K562 (cell line): ENCODE measurements around the gene HSDL1. TPM values are rescaled to one million over a fixed set of nuclear protein-coding genes. Genes with fewer than 3 reads are reported as not detected.

Source experiments
- ATAC-seq: fragments of 200-7000 bp; cut with Tn5 transposase; 3 replicates; pipeline ENCODE4 v1.9.1; 2020; ENCODE audit warnings: moderate library complexity
- BruUV-seq: library from RNA; stranded (reverse); fragments of 400-500 nt; replicated peaks from 2 replicates; lab custom pipeline; 2021; lab: Mats Ljungman, UMichigan
- CTCF ChIA-PET: fragments of 300-600 bp; formaldehyde crosslinking; extraction: SDS; loops from one replicate; lab custom pipeline; 2021; ENCODE audit warnings: low intra/inter-chr PET ratio; lab: Yijun Ruan, JAX
- POLR2A ChIA-PET: fragments of 300-600, 350-650 bp; sonication (Branson Sonifier 250); formaldehyde crosslinking; extraction: SDS; loops from one replicate; lab custom pipeline; 2021; ENCODE audit warnings: antibody characterized with exemption, inconsistent platforms; lab: Yijun Ruan, JAX
- DNase-seq, 4 experiments: peaks; one replicate each; pipeline versions ENCODE4 v3.0.0 to v3.0.0-alpha.2; 2011 to 2018; ENCODE audit warnings: low spot score in 3 of 4, mixed read lengths in 3 of 4; ENCODE audit errors: extremely low read depth in 1 of 4
- FAIRE-seq: peaks from 2 replicates; lab custom pipeline; 2011; peaks lifted over from hg19 to GRCh38; lab: Jason Lieb, UNC
- H2AFZ ChIP-seq: 2 replicates; pipeline ENCODE4 v1.6.0; 2011; ENCODE audit warnings: low read depth, low read length, control low read depth, inconsistent platforms
- H3K27ac ChIP-seq: fragments of 200-600 bp; 3 replicates; pipeline ENCODE4 v1.8.0; 2011; ENCODE audit warnings: low read depth, mild to moderate bottlenecking, control low read depth, inconsistent platforms, low read length, moderate library complexity, mixed read lengths; ENCODE audit errors: extremely low read depth
- H3K27me3 ChIP-seq, 2 experiments: fragments of 300-600 bp in 1 of 2; 2 replicates in 1 of 2; 3 replicates in 1 of 2; pipeline versions ENCODE4 v1.6.0 to v1.8.0; 2011; ENCODE audit warnings: inconsistent platforms in 2 of 2, low read length in 2 of 2, mild to moderate bottlenecking in 1 of 2, mixed read lengths in 1 of 2, moderate library complexity in 1 of 2; ENCODE audit not compliant: control insufficient read depth in 2 of 2, insufficient read depth in 2 of 2
- H3K36me3 ChIP-seq: fragments of 300-600 bp; 3 replicates; pipeline ENCODE4 v1.8.0; 2011; ENCODE audit warnings: mild to moderate bottlenecking, low read length, inconsistent platforms; ENCODE audit not compliant: control insufficient read depth, insufficient read depth
- H3K4me1 ChIP-seq, 2 experiments: fragments of 200-600 bp in 1 of 2; replicated peaks in 1 of 2; 2 replicates in 1 of 2; 3 replicates in 1 of 2; pipeline versions ENCODE4 v1.5.1 to v1.8.0; 2011; ENCODE audit warnings: inconsistent platforms in 2 of 2, low read length in 2 of 2, mild to moderate bottlenecking in 1 of 2, mixed read lengths in 1 of 2, moderate library complexity in 1 of 2; ENCODE audit not compliant: control insufficient read depth in 2 of 2, insufficient read depth in 2 of 2
- H3K4me2 ChIP-seq: 2 replicates; pipeline ENCODE4 v1.6.1; 2011; ENCODE audit warnings: low read length, control low read depth, inconsistent platforms, mixed read lengths; ENCODE audit not compliant: insufficient read depth
- H3K4me3 ChIP-seq: fragments of 200-600 bp; sonication (generic), shearing (Covaris generic); 2 replicates; pipeline ENCODE4 v1.5.1; 2016; ENCODE audit warnings: control low read depth, inconsistent platforms
- H3K79me2 ChIP-seq: fragments of 200-600 bp; 3 replicates; pipeline ENCODE4 v1.8.0; 2011; ENCODE audit warnings: low read length, inconsistent platforms; ENCODE audit not compliant: control insufficient read depth, insufficient read depth
- H3K9ac ChIP-seq, 2 experiments: 2 replicates each; pipeline versions ENCODE4 v1.6.0 to v1.6.1; 2011; ENCODE audit warnings: low read depth in 2 of 2, low read length in 2 of 2, control low read depth in 1 of 2, inconsistent platforms in 1 of 2, mild to moderate bottlenecking in 1 of 2, mixed read lengths in 1 of 2; ENCODE audit not compliant: insufficient read depth in 1 of 2
- H3K9me1 ChIP-seq: one replicate; pipeline ENCODE4 v1.6.0; 2011; ENCODE audit warnings: inconsistent platforms, mild to moderate bottlenecking, low read length, moderate library complexity; ENCODE audit not compliant: control insufficient read depth, insufficient read depth
- H3K9me3 ChIP-seq: replicated peaks from 2 replicates; pipeline ENCODE4 v1.5.1; 2011; ENCODE audit warnings: low read depth, low read length, inconsistent platforms; ENCODE audit not compliant: control insufficient read depth, insufficient read depth
- H4K20me1 ChIP-seq: replicated peaks from 2 replicates; pipeline ENCODE4 v1.6.1; 2011; ENCODE audit warnings: low read length, inconsistent platforms, mixed read lengths; ENCODE audit not compliant: control insufficient read depth, insufficient read depth
- HMGXB4 ChIP-seq: sonication (generic); formaldehyde crosslinking; IDR thresholded peaks from 2 replicates; pipeline ENCODE4 v1.8.1; 2023; ENCODE audit warnings: mild to moderate bottlenecking, missing genetic modification reagents
- REST ChIP-seq, 2 experiments: fragments of 450-650 bp; formaldehyde crosslinking in 1 of 2; IDR thresholded peaks; 2 replicates each; pipeline versions ENCODE4 v1.4.0 to v1.6.1; 2014 to 2020; ENCODE audit warnings: mild to moderate bottlenecking in 2 of 2, borderline replicate concordance in 1 of 2, low read depth in 1 of 2
- TBP ChIP-seq: optimal IDR thresholded peaks from 2 replicates; pipeline ENCODE3; 2011; ENCODE audit warnings: low read depth, low read length, improper control_type of control experiment
- TEAD4 ChIP-seq, 2 experiments: sonication (generic) in 1 of 2; formaldehyde crosslinking in 1 of 2; IDR thresholded peaks; 2 replicates each; pipeline versions ENCODE4 v1.6.1 to v1.8.0; 2012 to 2022; ENCODE audit warnings: borderline replicate concordance in 1 of 2, inconsistent platforms in 1 of 2, low read length in 1 of 2, mild to moderate bottlenecking in 1 of 2, missing genetic modification reagents in 1 of 2
- ZBTB33 ChIP-seq: sonication (generic); formaldehyde crosslinking; IDR thresholded peaks from 2 replicates; pipeline ENCODE4 v1.8.1; 2023; ENCODE audit warnings: mild to moderate bottlenecking, missing genetic modification reagents
- WGBS: fragments of 100-300 bp; shearing (Covaris generic); methylation state at CpG from one replicate; pipeline ENCODE4 v1.1.6; 2016; ENCODE audit warnings: low coverage, mixed read lengths; ENCODE audit not compliant: insufficient coverage; ENCODE audit errors: missing lambda C conversion rate; 5-methylcytosine and 5-hydroxymethylcytosine counted together
- in situ Hi-C: fragments of 300-500 bp; cut with MboI; formaldehyde crosslinking; loops from 4 replicates; pipeline ENCODE4 v1.15.0; 2018; ENCODE audit warnings: inconsistent platforms, mixed read lengths
- intact Hi-C: fragments of 100-400 bp; cut with micrococcal nuclease; formaldehyde crosslinking; loops from 2 replicates; pipeline ENCODE4 v1.14.2; 2022
- polyA plus RNA-seq, 8 experiments: library from polyadenylated mRNA; depleted of rRNA in 4 of 8; stranded (reverse) in 5 of 8; unstranded in 3 of 8; fragments of >200 nt; fragmentation: Nextera tagmentation in 2 of 8; fragmentation: Illumina TruSeq in 1 of 8; extraction: Ambion mirVana in 2 of 8; extraction: Trizol in 1 of 8; gene quantifications; 2 replicates each; pipeline versions ENCODE4 v1.2.1 to v1.2.3, GENCODE V29; 2011 to 2014; ENCODE audit warnings: inconsistent platforms in 1 of 8, missing spikeins in 1 of 8
- total RNA-seq, 7 experiments: library from RNA; depleted of rRNA in 6 of 7; stranded (reverse); fragments of >200 nt in 6 of 7; fragmentation: Illumina TruSeq in 2 of 7; extraction: Trizol in 2 of 7; gene quantifications; 2 replicates each; pipeline versions ENCODE4 v1.2.1 to v1.2.3, GENCODE V29; 2011 to 2021; ENCODE audit warnings: low replicate concordance in 1 of 7

Gene HSDL1
- total and polyA plus RNA-seq, 9 of the 15 experiments (the other 6 are each of a cell fraction or from before 2014, with no cell fraction given): 14.8 to 41.2 (median 27.7) TPM

- Histone ChIP-seq H3K9me1 (no peaks in the 10 kb centered on the region), H3K79me2 (no peaks in the 10 kb centered on the region), H4K20me1 (peaks cover 20% of the 10 kb centered on the region), H3K4me2 (no peak overlapping the region), H3K27me3 (peaks cover 5 to 26% of the 10 kb centered on the region in 2 experiments; a peak in 4 of 5 replicates), H3K9me3 (no peaks in the 10 kb centered on the region), H2AFZ (peak overlapping the region; percentile 18; the same call in 1 of the 2 replicates), H3K4me1 (peaks cover 7 to 36% of the 10 kb centered on the region in 2 experiments; a peak in 3 of 5 replicates), H3K36me3 (peaks cover 30% of the 10 kb centered on the region; the same call in 1 of the 3 replicates), H3K9ac (0 out of 4 replicates have a peak overlapping the region, but pooled peaks of 1 of the 2 experiments have one; percentile 12), H3K27ac (no peak overlapping the region), H3K4me3 (no peak overlapping the region)
- no TSS peak for BruUV-seq
- intact Hi-C loops (loop anchor here (1.0 to 5.0 kb wide), 3 partner anchors 35 to 218 kb away; no protein-coding TSS in a partner anchor), in situ Hi-C loops (no loop called here)
- CTCF ChIA-PET: interaction anchor here (0.6 to 0.7 kb wide), 4 partner anchors 87 to 354 kb away, joined by 3 to 4 read pairs (median 3); no protein-coding TSS in a partner anchor
- WGBS: 20% methylated on average over 10 of the region's 10 CpGs
- FAIRE-seq: peak; percentile 96
- POLR2A ChIA-PET: interaction anchor here (0.7 kb wide), 3 partner anchors 9 to 114 kb away, joined by 3 to 4 read pairs (median 4); no protein-coding TSS in a partner anchor
- DNase-seq: peak; percentile 76 to 85 (median 80)
- peak; percentile 92 for ATAC-seq
- TF ChIP-seq TBP (peak; percentile 16), HMGXB4 (CRISPR knock-in tag) (no peak), TEAD4 (IDR thresholded peaks at IDR 0.05; ENCODE audit: low read length) (peak; percentile 26; the same call in 1 of the 2 replicates), TEAD4 (CRISPR knock-in tag; IDR thresholded peaks at IDR 0.05; ENCODE audit: borderline replicate concordance) (no peak), REST (IDR thresholded peaks at IDR 0.05; ENCODE audit: borderline replicate concordance) (peak; percentile 73), REST (CRISPR knock-in tag; IDR thresholded peaks at IDR 0.05; ENCODE audit: low read depth) (no peak), ZBTB33 (CRISPR knock-in tag) (0 out of 2 replicates have a peak, but pooled peaks have one; percentile 16)
Measured at GRCh38 chr16:84175350-84176081, 30.5 kb upstream of the HSDL1 start.
